B cell (primary cell): ENCODE data around the gene VTI1A. TPM values are rescaled to one million over a fixed set of nuclear protein-coding genes. Genes with fewer than 3 reads are reported as not detected.

Source experiments
- ATAC-seq: fragments of 200-7000 bp; cut with Tn5 transposase; one replicate; pipeline ENCODE4 v1.10.0; 2021; ENCODE audit warnings: low read depth, mild to moderate bottlenecking, moderate number of reproducible peaks, moderate library complexity
- CTCF ChIA-PET: fragments of 350-600 bp; sonication (Branson Sonifier 250); formaldehyde crosslinking; loops from one replicate; lab custom pipeline; 2021; ENCODE audit warnings: antibody characterized with exemption, inconsistent platforms; lab: Charles Lee
- POLR2A ChIA-PET: fragments of 350-600 bp; sonication (Branson Sonifier 250); formaldehyde crosslinking; loops from one replicate; lab custom pipeline; 2021; ENCODE audit warnings: antibody characterized with exemption; lab: Charles Lee
- DNase-seq: peaks from one replicate; pipeline ENCODE4 v3.0.0; 2013
- H2AFZ ChIP-seq: 2 replicates; pipeline ENCODE4 v1.6.1; 2012; ENCODE audit warnings: mild to moderate bottlenecking, low read depth, low read length; ENCODE audit not compliant: insufficient read depth, poor library complexity, severe bottlenecking
- H3K27ac ChIP-seq, 2 donors: 1 replicate in 1 of 2; 2 replicates in 1 of 2; pipeline ENCODE4 v1.5.1; 2012 to 2013; ENCODE audit warnings: low read length in 2 of 2, mild to moderate bottlenecking in 2 of 2, moderate library complexity in 1 of 2
- H3K27me3 ChIP-seq, 4 experiments: fragments of 200-600 bp in 1 of 4; sonication (generic) in 1 of 4; replicated peaks in 1 of 4; 1 replicate in 2 of 4; 2 replicates in 2 of 4; pipeline versions ENCODE4 v1.6.1 to v1.7.0; 2013 to 2016; ENCODE audit warnings: low read length in 3 of 4, mild to moderate bottlenecking in 2 of 4, mixed read lengths in 1 of 4, moderate library complexity in 1 of 4; ENCODE audit not compliant: insufficient read depth in 4 of 4, control insufficient read depth in 3 of 4; ENCODE audit errors: control extremely low read depth in 1 of 4
- H3K36me3 ChIP-seq, 2 experiments: replicated peaks in 1 of 2; 1 replicate in 1 of 2; 2 replicates in 1 of 2; pipeline versions ENCODE4 v1.6.1 to v1.7.1; 2013; ENCODE audit warnings: low read length in 1 of 2; ENCODE audit not compliant: insufficient read depth in 2 of 2, control insufficient read depth in 1 of 2; ENCODE audit errors: control extremely low read depth in 1 of 2, extremely low read depth in 1 of 2
- H3K4me1 ChIP-seq, 2 donors: fragments of 200-600 bp in 1 of 2; sonication (generic) in 1 of 2; 1 replicate in 1 of 2; 2 replicates in 1 of 2; pipeline versions ENCODE4 v1.5.1 to v1.6.1; 2013 to 2017; ENCODE audit warnings: low read length in 2 of 2; ENCODE audit not compliant: control insufficient read depth in 2 of 2, insufficient read depth in 2 of 2
- H3K4me2 ChIP-seq: replicated peaks from 2 replicates; pipeline ENCODE3; 2012; ENCODE audit warnings: mild to moderate bottlenecking, low read depth, low read length; ENCODE audit not compliant: poor library complexity, severe bottlenecking
- H3K4me3 ChIP-seq, 5 experiments: fragments of 200-600 bp in 1 of 5; sonication (generic) in 1 of 5; 1 replicate in 3 of 5; 2 replicates in 2 of 5; pipeline versions ENCODE4 v1.5.1 to v1.7.0; 2011 to 2016; ENCODE audit warnings: low read length in 4 of 5, mild to moderate bottlenecking in 4 of 5, low read depth in 2 of 5, control low read depth in 1 of 5, moderate library complexity in 1 of 5; ENCODE audit not compliant: insufficient read depth in 1 of 5; ENCODE audit errors: control extremely low read depth in 1 of 5, extremely low read depth in 1 of 5
- H3K79me2 ChIP-seq: fragments of 200-600 bp; sonication (generic); one replicate; pipeline ENCODE4 v1.6.0; 2016; ENCODE audit warnings: low read length; ENCODE audit not compliant: control insufficient read depth, insufficient read depth
- H3K9ac ChIP-seq: fragments of 200-600 bp; sonication (generic); 2 replicates; pipeline ENCODE4 v1.6.1; 2017; ENCODE audit warnings: mild to moderate bottlenecking, low read length, moderate library complexity
- H3K9me3 ChIP-seq, 3 donors: one replicate each; pipeline versions ENCODE4 v1.6.1 to v1.7.1; 2013; ENCODE audit warnings: low read length in 2 of 3; ENCODE audit not compliant: control insufficient read depth in 2 of 3, insufficient read depth in 1 of 3; ENCODE audit errors: control extremely low read depth in 1 of 3
- H4K20me1 ChIP-seq: 2 replicates; pipeline ENCODE4 v1.6.0; 2012; ENCODE audit warnings: mild to moderate bottlenecking, low read length; ENCODE audit not compliant: insufficient read depth, control insufficient read depth, poor library complexity, severe bottlenecking
- H3K27ac Mint-ChIP-seq: one replicate; pipeline ENCODE4 v1.8.0; 2021; ENCODE audit warnings: mixed read lengths
- H3K27me3 Mint-ChIP-seq: one replicate; pipeline ENCODE4 v1.8.0; 2021; ENCODE audit warnings: mixed read lengths
- H3K4me1 Mint-ChIP-seq: one replicate; pipeline ENCODE4 v1.8.0; 2021; ENCODE audit warnings: mixed read lengths
- H3K4me3 Mint-ChIP-seq: one replicate; pipeline ENCODE4 v1.8.0; 2021; ENCODE audit warnings: mixed read lengths
- H3K9me3 Mint-ChIP-seq: one replicate; pipeline ENCODE4 v1.8.0; 2022; ENCODE audit warnings: mixed read lengths; ENCODE audit not compliant: insufficient read depth
- CTCF ChIP-seq: fragments of 200-600 bp; IDR thresholded peaks from one replicate; pipeline ENCODE4 v1.8.0; 2022; ENCODE audit warnings: antibody characterized with exemption, mild to moderate bottlenecking
- EZH2 ChIP-seq: IDR thresholded peaks from 2 replicates; pipeline ENCODE4 v1.6.1; 2012; ENCODE audit warnings: borderline replicate concordance, low read depth, mild to moderate bottlenecking, moderate library complexity, low read length; ENCODE audit not compliant: insufficient read depth, poor library complexity, severe bottlenecking
- WGBS: methylation state at CpG from one replicate; pipeline ENCODE4 v1.1.5; 2013; ENCODE audit warnings: missing lambda C conversion rate; ENCODE audit not compliant: insufficient coverage; 5-methylcytosine and 5-hydroxymethylcytosine counted together
- intact Hi-C: fragments of 100-400 bp; cut with micrococcal nuclease; formaldehyde crosslinking; loops from one replicate; pipeline ENCODE4 v1.10.0; 2022
- polyA plus RNA-seq: library from polyadenylated mRNA; depleted of rRNA; stranded (reverse); fragments of >200 nt; gene quantifications from 2 replicates; pipeline ENCODE4 v1.2.3, GENCODE V29; 2012
- total RNA-seq, 2 donors: library from RNA; stranded (reverse); fragments of 120-200 nt in 1 of 2; gene quantifications; 1 replicate in 1 of 2; 2 replicates in 1 of 2; pipeline versions ENCODE4 v1.2.3 to v1.2.4, GENCODE V29; 2013 to 2022

VTI1A gene
- total and polyA plus RNA-seq, 2 donors (not counting 1 experiment from before 2014, with no cell fraction given) = 20.0 to 84.1 TPM

GRCh38 chr10:112528235-112528634 is 81.2 kb downstream of the VTI1A start:
- intact Hi-C loops = no loop called here
- Histone ChIP-seq H2AFZ (no peak overlapping the region), H3K27ac (no peak overlapping the region), H3K9me3 (peaks cover 0 to 1% (median 0%) of the 10 kb centered on the region in 3 donors), H3K79me2 (no peaks in the 10 kb centered on the region), H4K20me1 (no peaks in the 10 kb centered on the region), H3K4me2 (no peak overlapping the region), H3K36me3 (peaks cover 0 to 4% of the 10 kb centered on the region in 2 experiments), H3K27me3 (no peaks in the 10 kb centered on the region), H3K4me1 (peaks cover 5 to 8% of the 10 kb centered on the region in 2 donors), H3K9ac (no peak overlapping the region), H3K4me3 (no peak overlapping the region)
- DNase-seq = no peak
- no peak overlapping the region for H3K4me3 Mint-ChIP-seq
- no CpG with 5 or more reads among the region's 1 CpG for WGBS
- ChIA-PET CTCF (no interaction called here), POLR2A (no interaction called here)
- no peak for TF ChIP-seq CTCF
- TF ChIP-seq EZH2 = no peak
- H3K9me3 Mint-ChIP-seq = no peaks in the 10 kb centered on the region
- H3K27ac Mint-ChIP-seq = no peak overlapping the region
- ATAC-seq = no peak
- peaks cover 16% of the 10 kb centered on the region for H3K4me1 Mint-ChIP-seq
- H3K27me3 Mint-ChIP-seq = no peaks in the 10 kb centered on the region

GRCh38 chr10:112531421-112531820 is 84.4 kb downstream of the VTI1A start:
- no peaks in the 10 kb centered on the region for H3K27me3 Mint-ChIP-seq
- Histone ChIP-seq H3K9ac (no peak overlapping the region), H3K4me3 (peak overlapping the region in 1 of 5 experiments; percentile 33), H3K4me1 (peaks cover 5 to 8% of the 10 kb centered on the region in 2 donors), H3K27me3 (no peaks in the 10 kb centered on the region), H3K9me3 (peaks cover 0 to 1% (median 0%) of the 10 kb centered on the region in 3 donors), H3K27ac (no peak overlapping the region), H4K20me1 (no peaks in the 10 kb centered on the region), H3K36me3 (peaks cover 0 to 4% of the 10 kb centered on the region in 2 experiments), H2AFZ (no peak overlapping the region), H3K4me2 (no peak overlapping the region), H3K79me2 (no peaks in the 10 kb centered on the region)
- ATAC-seq = no peak
- ChIA-PET CTCF (no interaction called here), POLR2A (no interaction called here)
- intact Hi-C loops = no loop called here
- H3K4me1 Mint-ChIP-seq = peaks cover 20% of the 10 kb centered on the region
- DNase-seq = no peak
- 100% methylated on average over 1 of the region's 6 CpGs for WGBS
- H3K27ac Mint-ChIP-seq = peak overlapping the region; percentile 37
- no peak for TF ChIP-seq EZH2
- TF ChIP-seq CTCF = no peak
- H3K9me3 Mint-ChIP-seq = no peaks in the 10 kb centered on the region
- peak overlapping the region; percentile 30 for H3K4me3 Mint-ChIP-seq
